Airway epithelial cell (primary cell): ENCODE data around the gene MUC21. TPM values are rescaled to one million over a fixed set of nuclear protein-coding genes. Genes with fewer than 3 reads are reported as not detected.

Source experiments
- total RNA-seq: library from RNA; depleted of rRNA; stranded (reverse); fragments of >200 nt; gene quantifications from 2 replicates; pipeline ENCODE4 v1.2.3, GENCODE V29; 2015

MUC21 gene
- total RNA-seq, result 0.14 TPM in 1 of 2 replicates, not detected in the other

GRCh38 chr6:30983439-30983838 is at the start of gene MUC21:
Gene MUC21 (plus strand): TSS chr6:30983718. CDS start chr6:30983959, 241 bp downstream.

GRCh38 chr6:30940361-30940986 is 43.0 kb upstream of the MUC21 start, which contains the start of gene MUCL3:
Gene MUCL3 (plus strand): TSS chr6:30940973. CDS start chr6:30941000, 27 bp downstream.

GRCh38 chr6:31010393-31011060 is 27.0 kb downstream of the MUC21 start, which contains the start of gene MUC22:
Gene MUC22 (plus strand): TSS chr6:31010474. CDS start chr6:31010707, 233 bp downstream.

Other genes with a start within 250 kb of the MUC21 start
- 32.4 and 36.5 TPM in 2 replicates for gene FLOT1, start 241.0 kb upstream of the MUC21 start, total RNA-seq
- 285 and 337 TPM in 2 replicates for gene IER3, start 239.2 kb upstream of the MUC21 start, total RNA-seq
- 227 and 243 TPM in 2 replicates for gene DDR1, start 99.2 kb upstream of the MUC21 start, total RNA-seq
- gene GTF2H4, start 75.5 kb upstream of the MUC21 start, total RNA-seq, result 12.6 and 15.9 TPM in 2 replicates
- 17.5 and 23.5 TPM in 2 replicates for gene VARS2, start 69.5 kb upstream of the MUC21 start, total RNA-seq
- gene SFTA2, start 51.5 kb upstream of the MUC21 start, total RNA-seq, result not detected in 2 replicates
- gene MUCL3, start 42.7 kb upstream of the MUC21 start, total RNA-seq, result not detected in 2 replicates
- gene MUC22, start 26.8 kb downstream of the MUC21 start, total RNA-seq, result not detected in 2 replicates
- 0.35 and 2.0 TPM in 2 replicates for gene C6orf15, start 128.9 kb downstream of the MUC21 start, total RNA-seq
- 0.37 and 1.7 TPM in 2 replicates for gene PSORS1C1, start 131.1 kb downstream of the MUC21 start, total RNA-seq
- gene CDSN, start 136.7 kb downstream of the MUC21 start, total RNA-seq, result 0.14 TPM in 1 of 2 replicates, not detected in the other
- gene PSORS1C2, start 155.3 kb downstream of the MUC21 start, total RNA-seq, result 0.14 and 0.33 TPM in 2 replicates
- gene CCHCR1, start 174.1 kb downstream of the MUC21 start, total RNA-seq, result 18.4 and 25.5 TPM in 2 replicates
- 17.0 and 20.8 TPM in 2 replicates for gene TCF19, start 174.9 kb downstream of the MUC21 start, total RNA-seq
- gene POU5F1, start 187.0 kb downstream of the MUC21 start, total RNA-seq, result 0.60 and 3.5 TPM in 2 replicates